ENCODE data around the gene MGAT5.

Gene MGAT5

DNA sequence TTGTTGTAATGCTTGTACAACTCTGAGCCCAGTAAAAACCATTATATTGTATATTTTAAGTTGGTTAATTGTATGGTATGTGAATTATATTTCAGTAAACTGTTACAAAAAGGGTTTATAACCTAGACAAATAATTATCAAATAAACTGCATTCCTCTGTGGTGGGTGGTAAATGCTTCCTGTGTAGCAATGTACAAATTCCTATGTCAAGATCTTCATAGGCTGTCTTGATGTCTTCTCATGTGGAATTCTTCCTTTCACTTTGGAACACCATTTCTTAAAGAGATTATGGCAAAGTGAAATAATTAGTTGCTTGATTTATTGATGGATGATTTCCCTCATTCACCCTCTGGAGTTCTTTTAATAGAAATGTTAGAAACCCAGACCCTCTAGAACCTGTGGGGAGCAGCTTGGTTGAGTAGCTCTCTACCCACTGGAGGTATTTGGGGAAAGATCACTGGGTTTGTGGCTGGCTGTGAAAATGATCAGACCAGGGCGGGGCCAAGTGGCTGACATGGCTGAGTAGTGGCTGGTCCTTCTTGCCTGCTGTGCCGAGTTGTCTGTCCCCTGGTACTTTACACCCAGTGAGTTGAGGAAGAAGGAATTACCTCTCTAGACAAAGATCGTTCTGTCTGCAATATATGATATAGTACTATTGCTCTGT lies 22.4 kb upstream of the MGAT5 start:
- DNase-seq (ENCODE audit: low spot score) = no peak

GRCh38 chr2:134231965-134232340 lies 21.9 kb upstream of the MGAT5 start:
- DNase-seq (ENCODE audit: low spot score) = no peak

DNA sequence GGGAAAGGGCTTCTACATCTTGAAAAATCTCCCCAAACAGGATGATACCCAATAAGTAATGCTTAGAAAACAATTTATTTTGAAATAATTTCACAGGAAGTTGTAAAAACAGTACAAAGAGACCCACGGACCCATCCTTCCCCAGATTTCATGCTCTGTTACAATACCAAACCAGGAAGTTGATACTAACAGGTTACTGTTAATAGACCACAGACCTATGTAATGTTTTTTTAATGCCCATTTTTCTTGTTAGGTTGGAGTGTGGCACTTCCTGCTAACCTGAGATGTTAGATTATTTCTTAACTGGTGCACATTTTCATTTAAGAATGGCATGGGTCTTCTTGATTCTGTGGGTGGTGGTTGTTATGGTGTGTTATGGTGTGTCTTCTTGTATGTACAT lies 21.4 kb upstream of the MGAT5 start:
- DNase-seq (ENCODE audit: low spot score) = no peak

- DNase-seq (ENCODE audit: low spot score) = no peak
Measured at GRCh38 chr2:134232868-134233727, 20.8 kb upstream of the MGAT5 start.

DNA sequence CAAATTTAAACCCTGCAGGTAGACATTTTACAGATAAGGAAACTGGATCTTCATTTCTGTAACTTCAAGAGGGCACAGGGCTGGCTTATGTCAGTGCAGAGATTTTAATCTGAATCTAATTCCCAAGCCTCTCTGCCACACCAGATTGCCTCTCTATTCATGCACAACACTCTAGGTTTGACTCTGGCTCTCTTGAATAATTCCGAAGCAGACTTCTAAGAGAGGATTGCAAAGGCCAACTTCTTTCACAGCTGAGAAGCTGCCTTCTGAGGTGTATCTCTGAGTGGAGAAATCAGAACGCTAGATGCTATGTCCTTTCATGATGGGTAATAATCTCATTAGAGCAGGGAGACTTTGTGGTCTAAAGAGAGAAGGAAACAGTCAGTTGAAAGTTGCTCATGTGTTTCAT lies 20.1 kb upstream of the MGAT5 start:
- DNase-seq (ENCODE audit: low spot score) = no peak

DNA sequence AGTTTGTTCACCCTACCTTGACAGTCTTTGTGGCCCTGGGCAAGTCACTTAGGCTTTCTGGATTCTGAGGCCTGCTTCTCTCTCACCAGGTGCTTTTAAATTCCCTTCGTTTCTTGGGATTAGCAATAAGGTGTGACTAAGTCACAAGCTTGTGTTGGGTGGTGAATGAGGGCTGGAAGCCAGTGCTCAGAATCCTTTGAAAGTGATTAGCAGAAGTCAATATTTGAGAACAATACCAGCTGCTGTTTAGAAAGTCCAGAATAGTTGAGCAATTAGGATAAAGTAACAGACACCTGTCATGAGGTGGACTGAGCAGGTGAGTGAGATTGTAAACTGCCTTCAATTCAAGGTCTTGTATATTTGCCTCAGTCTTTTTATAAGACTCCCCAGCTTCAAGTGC lies 19.3 kb upstream of the MGAT5 start:
- no peak for DNase-seq (ENCODE audit: low spot score)

- DNase-seq (ENCODE audit: low spot score) = no peak
Measured at GRCh38 chr2:134235510-134236144, 18.2 kb upstream of the MGAT5 start.

DNA sequence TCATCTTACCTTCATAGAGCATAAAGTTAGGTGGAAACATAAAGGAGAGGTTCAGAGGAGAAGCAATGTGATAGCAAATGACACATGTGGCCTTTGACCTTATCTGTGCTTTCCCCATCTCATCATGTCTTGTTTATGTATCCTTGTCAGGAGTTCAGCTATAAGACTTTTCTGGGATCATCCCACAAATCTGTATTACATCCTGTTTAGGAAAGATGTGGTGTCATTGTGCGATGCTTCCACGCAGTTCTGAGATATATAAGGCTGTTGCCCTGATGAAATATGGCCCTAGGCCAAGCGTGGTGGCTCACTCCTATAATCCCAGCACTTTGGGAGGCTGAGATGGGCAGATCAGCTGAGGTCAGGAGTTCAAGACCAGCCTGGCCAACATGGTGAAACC lies 15.5 kb upstream of the MGAT5 start:
- no peak for DNase-seq (ENCODE audit: low spot score)

DNA sequence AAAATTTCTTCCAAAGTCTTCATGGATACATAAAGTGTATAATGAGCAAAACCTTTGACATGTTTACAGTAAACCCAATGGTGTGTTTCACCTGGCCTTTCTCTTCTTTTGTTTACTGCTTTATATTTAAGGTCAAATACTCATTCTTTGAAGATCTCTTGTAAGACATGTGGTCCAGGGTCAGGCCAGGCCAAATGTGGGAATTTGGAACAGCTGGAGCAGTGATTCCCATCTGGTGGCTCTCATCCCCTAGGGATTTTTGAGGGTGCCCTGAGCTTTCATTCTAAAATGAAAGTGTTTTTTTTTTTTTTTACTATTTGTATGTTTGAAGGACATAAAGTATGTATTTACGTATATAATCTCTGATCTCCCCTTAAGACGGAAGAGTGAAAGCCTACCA lies 13.8 kb upstream of the MGAT5 start:
- DNase-seq (ENCODE audit: low spot score) = no peak

- DNase-seq (ENCODE audit: low spot score) = no peak
Measured at GRCh38 chr2:134241911-134242310, 12.0 kb upstream of the MGAT5 start.

DNA sequence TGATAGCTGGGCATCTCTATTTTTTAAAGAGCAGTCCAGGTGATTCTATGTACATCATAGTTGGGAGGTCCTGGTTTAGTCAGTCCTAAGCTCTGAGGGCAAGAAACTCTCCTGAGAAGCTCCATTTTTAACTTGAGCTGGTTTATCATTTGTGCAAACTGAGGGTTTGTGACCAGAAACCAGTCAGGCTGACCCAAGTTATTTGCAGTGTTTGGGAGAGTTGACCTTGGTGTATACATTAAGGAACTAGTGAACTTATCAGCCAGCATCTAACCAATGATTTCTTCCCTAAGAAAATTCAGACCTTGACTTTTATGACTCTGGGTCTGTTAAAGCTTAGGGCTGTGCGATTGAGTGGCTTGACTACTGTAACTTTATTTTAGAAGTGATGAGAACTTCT lies 10.6 kb upstream of the MGAT5 start:
- no peak for DNase-seq (ENCODE audit: low spot score)

DNA sequence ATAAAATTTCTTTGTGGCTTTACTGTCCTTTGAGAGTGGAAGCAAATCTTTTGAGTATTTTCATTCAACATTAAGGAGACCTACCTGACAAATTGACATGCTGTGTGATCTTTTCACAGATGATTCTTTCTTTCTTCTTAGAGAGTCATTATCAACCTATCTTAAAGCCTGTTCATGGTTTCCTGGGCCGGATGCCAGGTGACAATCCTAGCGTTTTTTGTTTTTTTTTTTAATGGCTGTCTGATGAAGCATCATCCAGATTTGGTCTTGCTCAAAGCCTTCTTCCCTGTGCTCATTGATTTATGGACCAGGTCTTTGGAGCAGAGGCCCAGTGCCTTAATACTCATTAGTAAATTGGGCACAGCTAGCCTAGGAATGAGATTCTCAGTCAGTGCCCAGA lies 9.8 kb upstream of the MGAT5 start:
- no peak for DNase-seq (ENCODE audit: low spot score)

DNA sequence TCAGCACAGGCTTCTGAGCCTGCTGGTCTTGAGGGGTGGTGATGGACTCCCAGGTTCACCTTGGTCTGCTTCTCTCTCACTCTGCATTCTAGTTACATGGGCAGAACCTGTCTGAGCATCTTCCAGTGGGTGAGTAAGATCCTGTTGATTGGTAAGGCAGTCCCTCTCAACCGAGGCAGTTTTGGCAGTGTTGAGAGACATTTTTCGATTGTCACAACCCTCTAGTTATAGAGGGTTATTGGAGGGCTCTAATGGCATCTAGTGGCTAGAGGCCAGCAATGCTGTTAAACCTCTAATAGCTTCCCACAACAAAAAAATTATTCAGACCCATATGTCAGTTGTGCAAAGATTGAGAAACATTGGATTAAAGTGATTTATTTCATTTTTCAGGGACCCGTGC lies 9.3 kb upstream of the MGAT5 start:
- DNase-seq (ENCODE audit: low spot score) = no peak

GRCh38 chr2:134245340-134245984 lies 8.4 kb upstream of the MGAT5 start:
- peak; percentile 69 for DNase-seq (ENCODE audit: low spot score)

- DNase-seq (ENCODE audit: low spot score) = no peak
Measured at GRCh38 chr2:134246154-134246874, 7.6 kb upstream of the MGAT5 start.

DNA sequence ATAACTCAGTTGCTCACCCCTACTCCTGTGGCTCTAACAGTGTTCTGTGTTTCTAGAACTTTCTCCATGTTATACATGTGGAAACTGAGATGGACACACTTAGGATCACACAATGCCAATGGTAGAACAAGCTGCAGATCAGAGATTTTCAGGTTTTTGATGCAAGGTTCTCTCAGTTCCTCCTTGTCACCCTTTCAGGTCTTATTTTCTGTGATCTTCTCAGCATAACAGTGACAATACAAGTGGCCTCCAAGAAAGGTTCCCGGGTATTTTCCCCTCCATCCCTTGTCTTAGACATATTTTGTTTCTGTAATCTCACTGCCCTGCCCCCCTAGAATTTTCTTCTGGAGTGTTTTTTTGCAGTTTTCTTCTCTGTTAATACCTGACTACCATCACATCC lies 6.2 kb upstream of the MGAT5 start:
- no peak for DNase-seq (ENCODE audit: low spot score)

- no peak for DNase-seq (ENCODE audit: low spot score)
Measured at GRCh38 chr2:134248913-134249312, 5.0 kb upstream of the MGAT5 start.

- no peak for DNase-seq (ENCODE audit: low spot score)
Measured at GRCh38 chr2:134249755-134250154, 4.1 kb upstream of the MGAT5 start.

DNA sequence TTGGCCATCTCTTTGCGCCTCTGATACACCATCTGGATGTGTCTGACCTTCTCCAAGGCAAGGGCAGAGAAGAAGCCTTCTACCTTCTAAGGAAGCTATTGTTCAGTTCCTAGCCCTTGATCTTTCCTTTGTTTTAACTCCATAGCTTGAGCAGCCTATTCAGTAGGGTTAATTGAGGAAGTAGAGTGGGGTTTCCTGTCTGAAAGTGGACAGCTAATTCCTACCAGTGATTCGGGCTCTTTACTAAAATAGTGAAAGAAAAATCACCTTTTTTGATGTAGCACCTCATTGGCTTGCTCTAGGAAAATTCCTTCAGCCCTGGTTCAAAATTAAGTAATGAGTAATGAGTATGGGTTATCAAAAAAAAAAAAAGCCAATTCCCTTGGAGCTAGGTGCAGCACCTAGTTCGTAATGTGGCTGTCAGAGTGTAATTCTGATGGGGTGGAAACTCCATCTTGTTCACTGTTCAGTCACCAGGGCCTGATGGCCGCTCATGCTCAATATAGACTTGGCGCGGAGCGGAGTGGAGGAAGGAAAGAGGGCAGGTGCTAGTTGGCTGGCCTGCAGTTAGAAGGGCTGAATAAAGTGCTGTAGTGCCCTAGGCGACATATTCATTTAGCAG lies 2.9 kb upstream of the MGAT5 start:
- DNase-seq (ENCODE audit: low spot score) = no peak

GRCh38 chr2:134252092-134252750 lies 1.7 kb upstream of the MGAT5 start:
- no peak for DNase-seq (ENCODE audit: low spot score)

GRCh38 chr2:134253117-134253704 lies 661 bp upstream of the MGAT5 start:
- DNase-seq (ENCODE audit: low spot score) = no peak
